ENCODE results near the gene NCAM1. TPM values are rescaled to one million over a fixed set of nuclear protein-coding genes. Genes with fewer than 3 reads are reported as not detected.
A peak's percentile ranks its signal among the peaks of the same experiment; 100 is the strongest.

The NCAM1 gene
- total RNA-seq, 1 experiment from 2014 or later = 5.9 TPM

- Mint-ChIP-seq H3K9me3 (no peaks in the 10 kb centered on the region), H3K4me3 (no peak overlapping the region), H3K27me3 (ENCODE audit: low read depth) (no peaks in the 10 kb centered on the region), H3K36me3 (no peaks in the 10 kb centered on the region), H3K27ac (peak overlapping the region; percentile 29; the same call in 1 of the 2 replicates), H3K4me1 (peaks cover 19% of the 10 kb centered on the region)
- ChIA-PET POLR2A (interaction anchor here (0.6 kb wide), 1 partner anchor 204 kb away, joined by 3 read pairs; no protein-coding TSS in a partner anchor), CTCF (interaction anchor here (1.4 to 1.5 kb wide), 2 partner anchors 49 to 653 kb away, joined by 3 to 4 read pairs; no protein-coding TSS in a partner anchor)
- DNase-seq (ENCODE audit: low spot score) (no peak), ATAC-seq (no peak; the same call in 1 of the 2 replicates)
- TF ChIP-seq JUN (CRISPR knock-in tag; IDR thresholded peaks at IDR 0.05) = no peak
- no peak for TF ChIP-seq MYBL2 (CRISPR knock-in tag; IDR thresholded peaks at IDR 0.05)
- no peak for TF ChIP-seq ZNF219 (CRISPR knock-in tag; IDR thresholded peaks at IDR 0.05; ENCODE audit: borderline replicate concordance)
- no peak for TF ChIP-seq FOXK1 (CRISPR knock-in tag; IDR thresholded peaks at IDR 0.05)
- no peak for TF ChIP-seq KAT7 (CRISPR knock-in tag; IDR thresholded peaks at IDR 0.05; ENCODE audit: borderline replicate concordance)
- TF ChIP-seq ZBTB43 (CRISPR knock-in tag; IDR thresholded peaks at IDR 0.05) = no peak
- no peak for TF ChIP-seq SMAD3 (CRISPR knock-in tag; IDR thresholded peaks at IDR 0.05; ENCODE audit: borderline replicate concordance)
- no peak for TF ChIP-seq ATF2 (CRISPR knock-in tag; IDR thresholded peaks at IDR 0.05; ENCODE audit: borderline replicate concordance, low read depth)
- no peak for TF ChIP-seq TEAD4 (CRISPR knock-in tag; IDR thresholded peaks at IDR 0.05)
- TF ChIP-seq GABPB1 (CRISPR knock-in tag; IDR thresholded peaks at IDR 0.05) = no peak
- TF ChIP-seq, protein P1, sequence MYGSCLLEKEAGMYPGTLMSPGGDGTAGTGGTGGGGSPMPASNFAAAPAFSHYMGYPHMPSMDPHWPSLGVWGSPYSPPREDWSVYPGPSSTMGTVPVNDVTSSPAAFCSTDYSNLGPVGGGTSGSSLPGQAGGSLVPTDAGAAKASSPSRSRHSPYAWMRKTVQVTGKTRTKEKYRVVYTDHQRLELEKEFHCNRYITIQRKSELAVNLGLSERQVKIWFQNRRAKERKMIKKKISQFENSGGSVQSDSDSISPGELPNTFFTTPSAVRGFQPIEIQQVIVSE (CRISPR knock-in tag; IDR thresholded peaks at IDR 0.05; ENCODE audit: borderline replicate concordance) = no peak
- no peak for TF ChIP-seq CREM (CRISPR knock-in tag; IDR thresholded peaks at IDR 0.05)
Observed at GRCh38 chr11:113240790-113241635, 279.8 kb downstream of the NCAM1 start.

DNA sequence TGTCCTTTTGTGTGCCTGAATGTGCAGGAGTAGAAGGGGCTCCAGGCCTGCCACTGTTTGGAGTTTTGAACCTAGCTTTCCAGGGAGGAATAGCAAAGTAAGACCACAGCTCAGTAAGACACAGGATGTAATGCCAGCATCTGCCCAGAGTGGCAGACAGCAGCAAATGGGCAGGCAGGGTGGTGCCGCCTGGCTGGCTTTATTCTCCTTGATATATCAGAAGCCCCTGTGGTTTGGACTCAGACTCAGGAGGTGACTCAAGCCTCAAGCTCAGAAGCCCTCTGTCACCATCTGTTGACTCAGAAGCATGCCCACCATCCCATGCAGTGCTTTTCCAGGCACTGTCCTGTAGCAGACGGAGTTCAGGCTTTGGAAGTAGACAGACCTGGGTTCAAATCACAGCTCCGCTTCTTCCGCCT, 280.4 kb downstream of the NCAM1 start:
- peak overlapping the region; percentile 29; the same call in 1 of the 2 replicates for H3K27ac Mint-ChIP-seq
- no peak for DNase-seq (ENCODE audit: low spot score)
- ChIA-PET CTCF (interaction anchor here (1.4 to 1.5 kb wide), 2 partner anchors 48 to 653 kb away, joined by 3 to 4 read pairs; no protein-coding TSS in a partner anchor), POLR2A (interaction anchor here (0.5 kb wide), 1 partner anchor 141 kb away, joined by 3 read pairs; no protein-coding TSS in a partner anchor)
- no peaks in the 10 kb centered on the region for H3K36me3 Mint-ChIP-seq
- H3K27me3 Mint-ChIP-seq (ENCODE audit: low read depth) = no peaks in the 10 kb centered on the region
- ATAC-seq = peak; percentile 23; the same call in 1 of the 2 replicates
- no peak for TF ChIP-seq ZNF396 (CRISPR knock-in tag; IDR thresholded peaks at IDR 0.05; ENCODE audit: borderline replicate concordance)
- TF ChIP-seq CREB1 (CRISPR knock-in tag; IDR thresholded peaks at IDR 0.05) = no peak
- no peak for TF ChIP-seq MYBL2 (CRISPR knock-in tag; IDR thresholded peaks at IDR 0.05)
- TF ChIP-seq ZNF263 (CRISPR knock-in tag; IDR thresholded peaks at IDR 0.05; ENCODE audit: low read depth) = no peak
- TF ChIP-seq EMX1 (CRISPR knock-in tag; IDR thresholded peaks at IDR 0.05) = no peak
- TF ChIP-seq TEAD1 (CRISPR knock-in tag; IDR thresholded peaks at IDR 0.05) = no peak
- TF ChIP-seq TEAD4 (CRISPR knock-in tag; IDR thresholded peaks at IDR 0.05) = no peak
- TF ChIP-seq PRRX2 (CRISPR knock-in tag; IDR thresholded peaks at IDR 0.05) = no peak
- no peak for TF ChIP-seq MLX (CRISPR knock-in tag; IDR thresholded peaks at IDR 0.05)
- no peak for TF ChIP-seq IRF2 (CRISPR knock-in tag; IDR thresholded peaks at IDR 0.05; ENCODE audit: borderline replicate concordance, low read depth)
- TF ChIP-seq, protein P2, sequence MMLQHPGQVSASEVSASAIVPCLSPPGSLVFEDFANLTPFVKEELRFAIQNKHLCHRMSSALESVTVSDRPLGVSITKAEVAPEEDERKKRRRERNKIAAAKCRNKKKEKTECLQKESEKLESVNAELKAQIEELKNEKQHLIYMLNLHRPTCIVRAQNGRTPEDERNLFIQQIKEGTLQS (CRISPR knock-in tag; conservative IDR thresholded peaks at IDR 0.05) = no peak
- no peak overlapping the region for H3K4me3 Mint-ChIP-seq
- H3K9me3 Mint-ChIP-seq = no peaks in the 10 kb centered on the region
- peaks cover 20% of the 10 kb centered on the region for H3K4me1 Mint-ChIP-seq
